Neural crest cell (in vitro differentiated cells): ENCODE measurements around the gene TXLNB. TPM values are rescaled to one million over a fixed set of nuclear protein-coding genes. Genes with fewer than 3 reads are reported as not detected.
"Not testable (repeated sequence)": the region's sequence is repeated elsewhere in the genome, so short reads cannot be mapped to it uniquely, and the experiment has no call there.

Experiments
- DNase-seq: peaks from one replicate; pipeline ENCODE4 v3.0.0; 2021; ENCODE audit warnings: low read depth, mixed read lengths, low spot score
- H3K27ac Mint-ChIP-seq: one replicate; pipeline ENCODE4 v1.8.0; 2021; ENCODE audit warnings: mild to moderate bottlenecking, mixed read lengths; ENCODE audit not compliant: unreplicated experiment
- H3K27me3 Mint-ChIP-seq: 2 replicates; pipeline ENCODE4 v1.8.0; 2021; ENCODE audit warnings: low read depth, mild to moderate bottlenecking, mixed read lengths
- H3K36me3 Mint-ChIP-seq: 2 replicates; pipeline ENCODE4 v1.8.0; 2021; ENCODE audit warnings: low read depth, mild to moderate bottlenecking, mixed read lengths
- H3K4me1 Mint-ChIP-seq: 2 replicates; pipeline ENCODE4 v1.8.0; 2021; ENCODE audit warnings: mixed read lengths
- H3K4me3 Mint-ChIP-seq: one replicate; pipeline ENCODE4 v1.8.0; 2021; ENCODE audit warnings: mild to moderate bottlenecking, mixed read lengths
- H3K9me3 Mint-ChIP-seq: 2 replicates; pipeline ENCODE4 v1.8.0; 2021; ENCODE audit warnings: mixed read lengths
- total RNA-seq: library from RNA; stranded (reverse); gene quantifications from 2 replicates; pipeline ENCODE4 v1.2.1, GENCODE V29; 2021
- TF ChIP-seq, protein P1 (sequence below): fragments of 200-600 bp; sonication (generic); conservative IDR thresholded peaks from 2 replicates; pipeline ENCODE4 v1.5.0; 2021; ENCODE audit warnings: antibody characterized with exemption, mild to moderate bottlenecking

Gene TXLNB
- total RNA-seq, 1 donor from 2014 or later = 0.65 TPM

DNA sequence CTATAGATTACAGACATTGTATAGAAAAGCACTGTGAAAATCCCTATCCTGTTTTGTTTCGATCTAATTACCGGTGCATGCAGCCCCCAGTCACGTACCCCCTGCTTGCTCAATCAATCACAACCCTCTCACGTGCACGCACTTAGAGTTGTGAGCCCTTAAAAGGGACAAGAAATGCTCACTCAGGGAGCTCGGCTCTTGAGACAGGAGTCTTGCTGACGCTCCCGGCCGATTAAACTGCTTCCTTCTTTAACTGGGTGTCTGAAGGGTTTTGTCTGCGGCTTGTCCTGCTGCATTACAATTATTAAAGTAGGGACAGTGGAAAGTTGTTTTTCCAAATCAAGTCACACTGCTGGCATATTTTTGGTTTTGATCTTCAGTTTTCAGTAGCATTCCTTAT, 2.6 kb downstream of the TXLNB start:
- no peak for DNase-seq
- H3K27me3 Mint-ChIP-seq = no peaks in the 10 kb centered on the region
- TF ChIP-seq, protein P1, sequence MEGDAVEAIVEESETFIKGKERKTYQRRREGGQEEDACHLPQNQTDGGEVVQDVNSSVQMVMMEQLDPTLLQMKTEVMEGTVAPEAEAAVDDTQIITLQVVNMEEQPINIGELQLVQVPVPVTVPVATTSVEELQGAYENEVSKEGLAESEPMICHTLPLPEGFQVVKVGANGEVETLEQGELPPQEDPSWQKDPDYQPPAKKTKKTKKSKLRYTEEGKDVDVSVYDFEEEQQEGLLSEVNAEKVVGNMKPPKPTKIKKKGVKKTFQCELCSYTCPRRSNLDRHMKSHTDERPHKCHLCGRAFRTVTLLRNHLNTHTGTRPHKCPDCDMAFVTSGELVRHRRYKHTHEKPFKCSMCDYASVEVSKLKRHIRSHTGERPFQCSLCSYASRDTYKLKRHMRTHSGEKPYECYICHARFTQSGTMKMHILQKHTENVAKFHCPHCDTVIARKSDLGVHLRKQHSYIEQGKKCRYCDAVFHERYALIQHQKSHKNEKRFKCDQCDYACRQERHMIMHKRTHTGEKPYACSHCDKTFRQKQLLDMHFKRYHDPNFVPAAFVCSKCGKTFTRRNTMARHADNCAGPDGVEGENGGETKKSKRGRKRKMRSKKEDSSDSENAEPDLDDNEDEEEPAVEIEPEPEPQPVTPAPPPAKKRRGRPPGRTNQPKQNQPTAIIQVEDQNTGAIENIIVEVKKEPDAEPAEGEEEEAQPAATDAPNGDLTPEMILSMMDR = no peak
- no peak overlapping the region for H3K27ac Mint-ChIP-seq
- no peaks in the 10 kb centered on the region for H3K9me3 Mint-ChIP-seq
- H3K36me3 Mint-ChIP-seq = no peaks in the 10 kb centered on the region
- peaks cover 36% of the 10 kb centered on the region for H3K4me1 Mint-ChIP-seq
- H3K4me3 Mint-ChIP-seq = no peak overlapping the region

DNA sequence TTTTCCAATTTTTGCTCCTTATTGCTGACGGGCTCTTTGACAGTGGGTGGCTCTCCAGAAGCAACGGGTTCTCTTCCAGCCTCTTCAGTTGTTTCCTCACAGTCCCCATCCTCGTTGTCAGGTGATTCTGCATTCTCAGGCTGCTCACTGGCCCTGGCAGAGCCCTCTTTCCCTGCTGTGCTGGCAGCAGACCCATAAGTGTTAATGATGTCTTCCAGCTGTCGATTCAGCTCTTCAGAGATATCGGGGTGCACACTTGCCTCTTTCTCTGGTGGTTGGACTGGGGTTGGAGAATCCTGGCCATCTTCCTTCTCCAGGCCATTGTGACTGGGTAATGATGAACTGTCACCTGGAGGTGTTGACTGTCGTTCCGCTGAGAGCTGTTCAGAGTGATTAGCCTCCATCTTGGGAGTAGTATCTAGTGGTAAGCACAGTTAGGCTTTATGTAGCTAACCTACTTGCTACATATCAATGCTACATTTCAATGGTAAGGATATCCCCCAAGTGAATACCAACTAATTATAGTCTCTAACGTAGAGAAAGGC, 3.2 kb downstream of the TXLNB start:
- Mint-ChIP-seq H3K9me3 (no peaks in the 10 kb centered on the region), H3K36me3 (no peaks in the 10 kb centered on the region), H3K4me1 (peaks cover 36% of the 10 kb centered on the region), H3K4me3 (no peak overlapping the region), H3K27me3 (no peaks in the 10 kb centered on the region), H3K27ac (no peak overlapping the region)
- no peak for DNase-seq
- TF ChIP-seq, protein P1 = no peak

DNA sequence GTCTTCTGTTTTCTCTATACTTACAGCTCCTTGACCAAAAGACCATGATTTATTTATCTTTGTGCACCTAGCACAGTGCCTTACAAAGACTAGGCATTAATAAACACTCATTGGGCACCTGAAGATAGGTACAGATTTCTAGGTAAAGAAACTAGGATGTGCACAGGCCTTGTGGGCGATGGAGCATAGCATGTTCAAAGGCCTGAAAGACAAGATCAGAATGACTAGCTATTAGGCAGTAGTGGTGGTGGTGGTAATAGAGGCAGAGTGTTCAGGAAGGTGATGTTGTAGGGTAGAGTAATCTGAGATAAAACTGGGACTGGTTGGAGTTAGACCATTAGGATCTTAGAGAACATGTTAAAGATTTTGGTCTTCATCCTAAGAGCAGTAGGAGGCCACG, 3.9 kb downstream of the TXLNB start:
- H3K4me3 Mint-ChIP-seq = no peak overlapping the region
- no peak overlapping the region for H3K27ac Mint-ChIP-seq
- H3K27me3 Mint-ChIP-seq = no peaks in the 10 kb centered on the region
- H3K36me3 Mint-ChIP-seq = no peaks in the 10 kb centered on the region
- DNase-seq = no peak
- H3K9me3 Mint-ChIP-seq = no peaks in the 10 kb centered on the region
- TF ChIP-seq, protein P1 = no peak
- H3K4me1 Mint-ChIP-seq = peaks cover 36% of the 10 kb centered on the region

DNA sequence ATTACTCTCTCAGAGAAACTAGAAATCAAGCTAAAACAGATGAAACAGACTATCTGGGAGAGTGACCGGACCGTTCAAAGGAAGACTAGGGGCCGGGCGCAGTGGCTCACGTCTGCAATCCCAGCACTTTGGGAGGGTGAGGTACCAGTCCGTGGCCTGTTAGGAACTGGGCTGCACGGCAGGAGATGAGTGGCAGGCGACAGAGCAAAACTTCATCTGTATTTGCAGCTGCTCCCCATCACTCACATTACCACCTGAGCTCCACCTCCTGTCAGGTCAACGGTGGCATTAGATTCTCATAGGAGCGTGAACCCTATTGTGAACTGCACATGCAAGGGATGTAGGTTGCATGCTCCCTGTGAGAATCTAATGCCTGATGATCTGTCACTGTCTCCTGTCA, 5.4 kb downstream of the TXLNB start:
- DNase-seq, H3K27ac Mint-ChIP-seq, H3K36me3 Mint-ChIP-seq, H3K4me3 Mint-ChIP-seq, H3K27me3 Mint-ChIP-seq, H3K9me3 Mint-ChIP-seq: not testable (repeated sequence)
- H3K4me1 Mint-ChIP-seq = peaks cover 23% of the 10 kb centered on the region

DNA sequence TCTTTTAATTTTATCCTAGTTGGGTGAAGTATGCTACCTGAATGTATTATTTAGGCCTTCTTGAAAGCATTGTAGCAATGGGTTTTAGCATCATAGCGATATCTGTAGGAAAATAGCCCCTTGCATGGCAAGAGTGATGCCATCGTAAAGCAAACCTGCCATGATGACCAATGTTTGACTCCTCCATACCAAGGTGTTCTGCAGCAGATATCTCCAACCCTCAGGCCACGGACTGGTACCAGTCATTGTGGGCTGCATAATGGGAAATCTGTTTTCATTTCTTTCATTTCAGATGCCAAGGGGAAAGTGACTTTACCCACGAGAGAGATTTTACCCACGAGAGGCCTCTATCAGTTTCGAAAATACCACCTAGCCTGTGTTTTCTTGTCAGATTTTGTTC, 6.2 kb downstream of the TXLNB start:
- Mint-ChIP-seq H3K36me3 (peaks cover 2% of the 10 kb centered on the region), H3K4me3 (no peak overlapping the region), H3K27ac (no peak overlapping the region), H3K9me3 (no peaks in the 10 kb centered on the region), H3K27me3 (no peaks in the 10 kb centered on the region), H3K4me1 (peaks cover 14% of the 10 kb centered on the region)
- no peak for DNase-seq
- TF ChIP-seq, protein P1 = no peak

DNA sequence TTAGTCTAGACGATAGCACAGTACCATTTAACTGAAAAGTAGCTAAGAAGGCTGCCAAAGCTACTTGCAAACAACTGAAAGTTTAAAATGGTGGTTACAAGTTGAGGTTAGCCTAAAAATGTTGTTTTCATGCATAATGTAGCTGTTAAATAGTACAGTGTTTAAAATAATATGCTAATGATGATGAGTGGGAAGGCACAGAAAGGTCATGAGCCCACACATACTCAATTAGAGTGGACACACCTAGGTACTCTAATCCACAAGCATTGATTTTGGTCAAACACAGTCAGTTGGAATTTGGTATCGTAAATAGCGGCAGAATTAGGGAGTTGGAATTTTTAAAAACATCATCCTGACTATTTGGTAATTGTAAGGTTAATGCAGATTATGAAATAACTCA, 7.0 kb downstream of the TXLNB start:
- Mint-ChIP-seq H3K4me1 (peaks cover 9% of the 10 kb centered on the region), H3K27ac (no peak overlapping the region), H3K36me3 (peaks cover 2% of the 10 kb centered on the region), H3K9me3 (no peaks in the 10 kb centered on the region), H3K4me3 (no peak overlapping the region), H3K27me3 (no peaks in the 10 kb centered on the region)
- DNase-seq = no peak
- TF ChIP-seq, protein P1 = no peak
